HG03103 (cell line): Measurements from ENCODE around the gene ATF2.

Experiments
- ATAC-seq: cut with Tn5 transposase; IDR thresholded peaks from one replicate; pipeline ENCODE4 v1.9.1; 2021; ENCODE audit warnings: low read depth; ENCODE audit not compliant: unreplicated experiment

Gene ATF2

GRCh38 chr2:175035806-175036205 is 132.2 kb downstream of the ATF2 start:
- no peak for ATAC-seq

GRCh38 chr2:175034716-175035115 is 133.3 kb downstream of the ATF2 start:
- ATAC-seq: no peak

- no peak for ATAC-seq
Observed at GRCh38 chr2:175030380-175031271, 137.4 kb downstream of the ATF2 start.

- ATAC-seq: no peak
Observed at GRCh38 chr2:175027755-175028154, 140.2 kb downstream of the ATF2 start.

- ATAC-seq: no peak
Observed at GRCh38 chr2:175026385-175026784, 141.6 kb downstream of the ATF2 start.

- ATAC-seq: no peak
Observed at GRCh38 chr2:175025946-175026345, 142.1 kb downstream of the ATF2 start.

- no peak for ATAC-seq
Observed at GRCh38 chr2:175025233-175025632, 142.8 kb downstream of the ATF2 start.

GRCh38 chr2:175022923-175023322 is 145.1 kb downstream of the ATF2 start:
- no peak for ATAC-seq
